ENCODE results near the gene TPSG1.
"Not testable (repeated sequence)": the region's sequence is repeated elsewhere in the genome, so short reads cannot be mapped to it uniquely, and the experiment has no call there.

The TPSG1 gene

GRCh38 chr16:1188432-1189189 is 36.5 kb downstream of the TPSG1 start:
- Histone ChIP-seq H3K27me3 (ENCODE audit: insufficient read depth, low read length, poor library complexity) (no peaks in the 10 kb centered on the region), H2BK120ac (ENCODE audit: low read depth, low read length) (no peak overlapping the region), H3K4ac (ENCODE audit: low read depth, low read length) (no peak overlapping the region), H2BK15ac (replicated peaks; ENCODE audit: low read depth) (no peak overlapping the region), H3K4me2 (ENCODE audit: low read length) (no peak overlapping the region), H3K4me1 (ENCODE audit: control insufficient read depth, low read depth, low read length) (no peaks in the 10 kb centered on the region), H2BK5ac (ENCODE audit: low read length) (no peak overlapping the region), H3K36me3 (ENCODE audit: control insufficient read depth, insufficient read depth, low read length) (no peaks in the 10 kb centered on the region), H3K9ac (ENCODE audit: low read length) (no peak overlapping the region), H3K23ac (ENCODE audit: low read length) (no peak overlapping the region), H3K79me2 (ENCODE audit: control insufficient read depth, insufficient read depth, low read length) (no peaks in the 10 kb centered on the region), H2AK5ac (ENCODE audit: low read length) (no peak overlapping the region), H3K18ac (ENCODE audit: low read length) (no peak overlapping the region), H4K5ac (ENCODE audit: low read length) (no peak overlapping the region), H4K8ac (ENCODE audit: low read depth, low read length) (no peak overlapping the region), H3K79me1 (ENCODE audit: low read length) (no peaks in the 10 kb centered on the region), H3K27ac (ENCODE audit: low read depth, low read length) (no peak overlapping the region), H3K56ac (ENCODE audit: low read length) (no peak overlapping the region), H3K4me3 (ENCODE audit: low read length) (no peak overlapping the region)
- no CpG with 5 or more reads among the region's 32 CpGs for WGBS (ENCODE audit: extremely low coverage, insufficient coverage, low lambda C conversion rate)
- peak; percentile 51 for DNase-seq

- not testable (repeated sequence) for H2AK5ac ChIP-seq (ENCODE audit: low read length); H3K27me3 ChIP-seq (ENCODE audit: insufficient read depth, low read length, poor library complexity); H3K23ac ChIP-seq (ENCODE audit: low read length); H3K4ac ChIP-seq (ENCODE audit: low read depth, low read length); H3K9ac ChIP-seq (ENCODE audit: low read length); H2BK15ac ChIP-seq (replicated peaks; ENCODE audit: low read depth); H2BK120ac ChIP-seq (ENCODE audit: low read depth, low read length); H4K8ac ChIP-seq (ENCODE audit: low read depth, low read length); H3K4me3 ChIP-seq (ENCODE audit: low read length); H3K27ac ChIP-seq (ENCODE audit: low read depth, low read length); H3K79me2 ChIP-seq (ENCODE audit: control insufficient read depth, insufficient read depth, low read length); H3K4me1 ChIP-seq (ENCODE audit: control insufficient read depth, low read depth, low read length); DNase-seq; H4K5ac ChIP-seq (ENCODE audit: low read length); H3K36me3 ChIP-seq (ENCODE audit: control insufficient read depth, insufficient read depth, low read length); H3K4me2 ChIP-seq (ENCODE audit: low read length); H2BK5ac ChIP-seq (ENCODE audit: low read length); H3K56ac ChIP-seq (ENCODE audit: low read length); H3K18ac ChIP-seq (ENCODE audit: low read length); H3K79me1 ChIP-seq (ENCODE audit: low read length)
- no CpG with 5 or more reads among the region's 86 CpGs for WGBS (ENCODE audit: extremely low coverage, insufficient coverage, low lambda C conversion rate)
Measured at GRCh38 chr16:1185460-1186207, 39.4 kb downstream of the TPSG1 start.

- Histone ChIP-seq H3K9ac (ENCODE audit: low read length) (no peak overlapping the region), H3K79me2 (ENCODE audit: control insufficient read depth, insufficient read depth, low read length) (no peaks in the 10 kb centered on the region), H2BK120ac (ENCODE audit: low read depth, low read length) (no peak overlapping the region), H2BK15ac (replicated peaks; ENCODE audit: low read depth) (no peak overlapping the region), H3K36me3 (ENCODE audit: control insufficient read depth, insufficient read depth, low read length) (no peaks in the 10 kb centered on the region), H3K4me2 (ENCODE audit: low read length) (no peak overlapping the region), H3K27me3 (ENCODE audit: insufficient read depth, low read length, poor library complexity) (no peaks in the 10 kb centered on the region), H3K18ac (ENCODE audit: low read length) (no peak overlapping the region), H3K4ac (ENCODE audit: low read depth, low read length) (no peak overlapping the region), H3K27ac (ENCODE audit: low read depth, low read length) (no peak overlapping the region), H3K23ac (ENCODE audit: low read length) (no peak overlapping the region), H4K8ac (ENCODE audit: low read depth, low read length) (no peak overlapping the region), H4K5ac (ENCODE audit: low read length) (no peak overlapping the region), H3K4me1 (ENCODE audit: control insufficient read depth, low read depth, low read length) (no peaks in the 10 kb centered on the region), H2BK5ac (ENCODE audit: low read length) (no peak overlapping the region), H3K4me3 (ENCODE audit: low read length) (no peak overlapping the region), H2AK5ac (ENCODE audit: low read length) (no peak overlapping the region), H3K79me1 (ENCODE audit: low read length) (no peaks in the 10 kb centered on the region), H3K56ac (ENCODE audit: low read length) (no peak overlapping the region)
- no peak for DNase-seq
- no CpG with 5 or more reads among the region's 18 CpGs for whole genome bisulfite sequencing (ENCODE audit: extremely low coverage, insufficient coverage, low lambda C conversion rate)
Measured at GRCh38 chr16:1184980-1185379, 40.1 kb downstream of the TPSG1 start.

- Histone ChIP-seq H3K27me3 (ENCODE audit: insufficient read depth, low read length, poor library complexity) (no peaks in the 10 kb centered on the region), H3K18ac (ENCODE audit: low read length) (no peak overlapping the region), H3K36me3 (ENCODE audit: control insufficient read depth, insufficient read depth, low read length) (no peaks in the 10 kb centered on the region), H3K56ac (ENCODE audit: low read length) (no peak overlapping the region), H3K27ac (ENCODE audit: low read depth, low read length) (no peak overlapping the region), H3K9ac (ENCODE audit: low read length) (no peak overlapping the region), H3K23ac (ENCODE audit: low read length) (no peak overlapping the region), H3K4me3 (ENCODE audit: low read length) (no peak overlapping the region), H2BK120ac (ENCODE audit: low read depth, low read length) (no peak overlapping the region), H4K5ac (ENCODE audit: low read length) (no peak overlapping the region), H2BK15ac (replicated peaks; ENCODE audit: low read depth) (no peak overlapping the region), H2BK5ac (ENCODE audit: low read length) (no peak overlapping the region), H3K4me1 (ENCODE audit: control insufficient read depth, low read depth, low read length) (no peaks in the 10 kb centered on the region), H2AK5ac (ENCODE audit: low read length) (no peak overlapping the region), H4K8ac (ENCODE audit: low read depth, low read length) (no peak overlapping the region), H3K4ac (ENCODE audit: low read depth, low read length) (no peak overlapping the region), H3K79me1 (ENCODE audit: low read length) (no peaks in the 10 kb centered on the region), H3K4me2 (ENCODE audit: low read length) (no peak overlapping the region), H3K79me2 (ENCODE audit: control insufficient read depth, insufficient read depth, low read length) (no peaks in the 10 kb centered on the region)
- WGBS (ENCODE audit: extremely low coverage, insufficient coverage, low lambda C conversion rate) = no CpG with 5 or more reads among the region's 26 CpGs
- DNase-seq = peak; percentile 26
Measured at GRCh38 chr16:1184156-1184868, 40.8 kb downstream of the TPSG1 start.

- no peak overlapping the region for H2AK5ac ChIP-seq (ENCODE audit: low read length)
- WGBS (ENCODE audit: extremely low coverage, insufficient coverage, low lambda C conversion rate) = no CpG with 5 or more reads among the region's 45 CpGs
- no peak overlapping the region for H3K4me2 ChIP-seq (ENCODE audit: low read length)
- no peak overlapping the region for H3K23ac ChIP-seq (ENCODE audit: low read length)
- no peak overlapping the region for H3K4ac ChIP-seq (ENCODE audit: low read depth, low read length)
- H2BK120ac ChIP-seq (ENCODE audit: low read depth, low read length) = no peak overlapping the region
- H3K36me3 ChIP-seq (ENCODE audit: control insufficient read depth, insufficient read depth, low read length) = no peaks in the 10 kb centered on the region
- H3K27me3 ChIP-seq (ENCODE audit: insufficient read depth, low read length, poor library complexity) = no peaks in the 10 kb centered on the region
- H3K18ac ChIP-seq (ENCODE audit: low read length) = no peak overlapping the region
- H2BK5ac ChIP-seq (ENCODE audit: low read length) = no peak overlapping the region
- no peak overlapping the region for H4K8ac ChIP-seq (ENCODE audit: low read depth, low read length)
- H3K4me1 ChIP-seq (ENCODE audit: control insufficient read depth, low read depth, low read length) = no peaks in the 10 kb centered on the region
- H3K56ac ChIP-seq (ENCODE audit: low read length) = no peak overlapping the region
- peak; percentile 42 for DNase-seq
- no peak overlapping the region for H2BK15ac ChIP-seq (replicated peaks; ENCODE audit: low read depth)
- H3K9ac ChIP-seq (ENCODE audit: low read length) = no peak overlapping the region
- no peak overlapping the region for H3K4me3 ChIP-seq (ENCODE audit: low read length)
- no peaks in the 10 kb centered on the region for H3K79me2 ChIP-seq (ENCODE audit: control insufficient read depth, insufficient read depth, low read length)
- no peak overlapping the region for H3K27ac ChIP-seq (ENCODE audit: low read depth, low read length)
- H3K79me1 ChIP-seq (ENCODE audit: low read length) = no peaks in the 10 kb centered on the region
- H4K5ac ChIP-seq (ENCODE audit: low read length) = no peak overlapping the region
Measured at GRCh38 chr16:1182950-1183907, 41.8 kb downstream of the TPSG1 start.
